ENCODE data around the gene JAKMIP1.

The JAKMIP1 gene

DNA sequence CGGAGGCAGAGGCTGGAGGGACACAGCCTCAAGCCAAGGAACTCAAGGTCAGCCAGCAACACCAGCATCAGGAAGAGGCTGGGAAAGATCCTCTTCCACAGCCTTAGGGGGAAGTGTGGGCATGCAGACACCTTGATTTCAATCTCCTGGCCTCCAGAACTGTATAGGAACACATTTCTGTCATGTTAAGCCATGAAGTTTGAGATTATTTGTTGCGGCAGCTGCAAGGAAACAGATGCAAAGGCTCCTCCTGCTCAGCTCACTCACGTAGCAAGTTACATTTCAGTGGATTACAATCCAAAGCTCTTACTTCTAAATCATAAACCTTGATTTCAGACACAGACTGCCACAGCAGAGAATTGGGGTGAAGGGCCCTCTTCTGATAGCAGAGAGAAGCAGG, 113.5 kb downstream of the JAKMIP1 start:
- Histone ChIP-seq H3K36me3 (replicated peaks; ENCODE audit: insufficient read depth, low read length) (no peaks in the 10 kb centered on the region), H2AFZ (ENCODE audit: low read length) (no peak overlapping the region), H3K9me3 (replicated peaks; ENCODE audit: insufficient read depth, low read length) (no peaks in the 10 kb centered on the region), H4K20me1 (ENCODE audit: insufficient read depth, low read length) (no peaks in the 10 kb centered on the region), H3K79me2 (ENCODE audit: low read length) (no peaks in the 10 kb centered on the region), H3K9me2 (replicated peaks; ENCODE audit: insufficient read depth, low read length) (no peaks in the 10 kb centered on the region), H3K27me3 (replicated peaks; ENCODE audit: insufficient read depth, low read length) (no peaks in the 10 kb centered on the region), H3K4me1 (ENCODE audit: low read length) (0 out of 2 replicates have a peak, but pooled peaks cover 5% of the 10 kb centered on the region), H3K9ac (ENCODE audit: low read length) (no peak overlapping the region), H3F3A (ENCODE audit: insufficient read depth, low read length) (no peaks in the 10 kb centered on the region), H3K4me3 (ENCODE audit: low read length) (no peak overlapping the region), H3K4me2 (ENCODE audit: low read depth, low read length) (no peak overlapping the region), H3K27ac (ENCODE audit: low read length) (no peak overlapping the region)
- DNase-seq, result no peak
- no peak for TF ChIP-seq CTCF (IDR thresholded peaks at IDR 0.05; ENCODE audit: low read length)
- TF ChIP-seq EZH2phosphoT487 (IDR thresholded peaks at IDR 0.05; ENCODE audit: low read length), result no peak
- no peak for TF ChIP-seq EZH2 (optimal IDR thresholded peaks at IDR 0.05; ENCODE audit: low read depth, low read length)

GRCh38 chr4:6085691-6086628, 114.4 kb downstream of the JAKMIP1 start:
- H3K9ac ChIP-seq (ENCODE audit: low read length), result no peak overlapping the region
- H3K27me3 ChIP-seq (replicated peaks; ENCODE audit: insufficient read depth, low read length), result no peaks in the 10 kb centered on the region
- H3K27ac ChIP-seq (ENCODE audit: low read length), result no peak overlapping the region
- no peak for DNase-seq
- H3K9me3 ChIP-seq (replicated peaks; ENCODE audit: insufficient read depth, low read length), result no peaks in the 10 kb centered on the region
- H3K4me2 ChIP-seq (ENCODE audit: low read depth, low read length), result no peak overlapping the region
- H3K79me2 ChIP-seq (ENCODE audit: low read length), result no peaks in the 10 kb centered on the region
- no peaks in the 10 kb centered on the region for H3F3A ChIP-seq (ENCODE audit: insufficient read depth, low read length)
- TF ChIP-seq EZH2phosphoT487 (IDR thresholded peaks at IDR 0.05; ENCODE audit: low read length) (no peak), CTCF (IDR thresholded peaks at IDR 0.05; ENCODE audit: low read length) (no peak), EZH2 (optimal IDR thresholded peaks at IDR 0.05; ENCODE audit: low read depth, low read length) (no peak)
- no peak overlapping the region for H2AFZ ChIP-seq (ENCODE audit: low read length)
- no peaks in the 10 kb centered on the region for H3K4me1 ChIP-seq (ENCODE audit: low read length)
- no peaks in the 10 kb centered on the region for H4K20me1 ChIP-seq (ENCODE audit: insufficient read depth, low read length)
- H3K4me3 ChIP-seq (ENCODE audit: low read length), result no peak overlapping the region
- no peaks in the 10 kb centered on the region for H3K9me2 ChIP-seq (replicated peaks; ENCODE audit: insufficient read depth, low read length)
- no peaks in the 10 kb centered on the region for H3K36me3 ChIP-seq (replicated peaks; ENCODE audit: insufficient read depth, low read length)

- H3K36me3 ChIP-seq (replicated peaks; ENCODE audit: insufficient read depth, low read length), result no peaks in the 10 kb centered on the region
- H3K79me2 ChIP-seq (ENCODE audit: low read length), result no peaks in the 10 kb centered on the region
- H3K9me3 ChIP-seq (replicated peaks; ENCODE audit: insufficient read depth, low read length), result no peaks in the 10 kb centered on the region
- H3K4me2 ChIP-seq (ENCODE audit: low read depth, low read length), result no peak overlapping the region
- H3K4me3 ChIP-seq (ENCODE audit: low read length), result no peak overlapping the region
- no peaks in the 10 kb centered on the region for H3F3A ChIP-seq (ENCODE audit: insufficient read depth, low read length)
- DNase-seq, result no peak
- no peaks in the 10 kb centered on the region for H3K9me2 ChIP-seq (replicated peaks; ENCODE audit: insufficient read depth, low read length)
- no peaks in the 10 kb centered on the region for H4K20me1 ChIP-seq (ENCODE audit: insufficient read depth, low read length)
- H3K4me1 ChIP-seq (ENCODE audit: low read length), result no peaks in the 10 kb centered on the region
- TF ChIP-seq EZH2phosphoT487 (IDR thresholded peaks at IDR 0.05; ENCODE audit: low read length), result no peak
- TF ChIP-seq CTCF (IDR thresholded peaks at IDR 0.05; ENCODE audit: low read length), result no peak
- TF ChIP-seq EZH2 (optimal IDR thresholded peaks at IDR 0.05; ENCODE audit: low read depth, low read length), result no peak
- H3K27me3 ChIP-seq (replicated peaks; ENCODE audit: insufficient read depth, low read length), result no peaks in the 10 kb centered on the region
- H3K27ac ChIP-seq (ENCODE audit: low read length), result no peak overlapping the region
- no peak overlapping the region for H2AFZ ChIP-seq (ENCODE audit: low read length)
- no peak overlapping the region for H3K9ac ChIP-seq (ENCODE audit: low read length)
These were observed 115.2 kb downstream of the JAKMIP1 start for GRCh38 chr4:6085028-6085690.

Data from MM.1S (cell line).